Gastrocnemius medialis (tissue), 4 donors: ENCODE measurements around the gene HSD17B4.

Experiments
- CTCF ChIP-seq, 5 experiments: fragments of 450-650 bp in 3 of 5; fragments of 200-600 bp in 2 of 5; sonication (generic) in 2 of 5; IDR thresholded peaks in 4 of 5; conservative IDR thresholded peaks in 1 of 5; 1 replicate in 4 of 5; 2 replicates in 1 of 5; pipeline ENCODE4 v1.5.1; 2016 to 2019; ENCODE audit warnings: antibody characterized with exemption in 5 of 5, mild to moderate bottlenecking in 3 of 5, moderate library complexity in 3 of 5
- POLR2A ChIP-seq, 2 donors: fragments of 450-650 bp; IDR thresholded peaks; one replicate each; pipeline ENCODE4 v1.6.1; 2017; ENCODE audit warnings: antibody characterized with exemption in 2 of 2, mild to moderate bottlenecking in 2 of 2, moderate library complexity in 2 of 2

GRCh38 chr5:119501671-119502179 is 49.4 kb downstream of the HSD17B4 start:
- TF ChIP-seq CTCF (IDR thresholded peaks at IDR 0.05 in 4 of 5, conservative IDR thresholded peaks at IDR 0.05 in 1 of 5) (no peak), POLR2A (IDR thresholded peaks at IDR 0.05) (no peak)
